LNCAP (cell line): ENCODE data around the gene PRICKLE2.

ENCODE experiments used
- TF ChIP-seq, protein P1 (sequence below): fragments of 450-650 bp; IDR thresholded peaks from 2 replicates; pipeline ENCODE4 v1.5.1; 2017; ENCODE audit warnings: mild to moderate bottlenecking

Gene PRICKLE2

DNA sequence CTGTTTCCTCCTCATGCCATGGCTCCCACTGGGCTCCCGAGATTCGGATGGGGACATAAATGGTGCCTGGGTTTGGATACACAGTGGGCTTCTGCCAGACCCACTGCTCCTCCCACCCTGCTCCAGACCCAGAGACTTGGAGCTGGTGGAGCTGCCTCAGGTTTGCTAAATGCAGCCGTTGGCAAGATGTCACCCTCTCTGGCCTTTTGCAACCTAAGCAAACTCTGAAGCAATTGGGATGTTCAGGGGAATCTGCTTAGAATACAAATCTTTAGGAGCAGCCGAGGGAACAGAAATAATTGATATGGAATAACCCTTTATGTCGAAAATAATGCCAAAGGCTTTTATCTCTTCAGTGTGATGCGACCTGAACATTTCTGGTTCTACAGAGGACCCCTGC is 33.4 kb downstream of the PRICKLE2 start:
- TF ChIP-seq, protein P1, sequence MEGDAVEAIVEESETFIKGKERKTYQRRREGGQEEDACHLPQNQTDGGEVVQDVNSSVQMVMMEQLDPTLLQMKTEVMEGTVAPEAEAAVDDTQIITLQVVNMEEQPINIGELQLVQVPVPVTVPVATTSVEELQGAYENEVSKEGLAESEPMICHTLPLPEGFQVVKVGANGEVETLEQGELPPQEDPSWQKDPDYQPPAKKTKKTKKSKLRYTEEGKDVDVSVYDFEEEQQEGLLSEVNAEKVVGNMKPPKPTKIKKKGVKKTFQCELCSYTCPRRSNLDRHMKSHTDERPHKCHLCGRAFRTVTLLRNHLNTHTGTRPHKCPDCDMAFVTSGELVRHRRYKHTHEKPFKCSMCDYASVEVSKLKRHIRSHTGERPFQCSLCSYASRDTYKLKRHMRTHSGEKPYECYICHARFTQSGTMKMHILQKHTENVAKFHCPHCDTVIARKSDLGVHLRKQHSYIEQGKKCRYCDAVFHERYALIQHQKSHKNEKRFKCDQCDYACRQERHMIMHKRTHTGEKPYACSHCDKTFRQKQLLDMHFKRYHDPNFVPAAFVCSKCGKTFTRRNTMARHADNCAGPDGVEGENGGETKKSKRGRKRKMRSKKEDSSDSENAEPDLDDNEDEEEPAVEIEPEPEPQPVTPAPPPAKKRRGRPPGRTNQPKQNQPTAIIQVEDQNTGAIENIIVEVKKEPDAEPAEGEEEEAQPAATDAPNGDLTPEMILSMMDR: no peak

- TF ChIP-seq, protein P1: no peak
Measured at GRCh38 chr3:64190517-64191515, 34.5 kb downstream of the PRICKLE2 start.

DNA sequence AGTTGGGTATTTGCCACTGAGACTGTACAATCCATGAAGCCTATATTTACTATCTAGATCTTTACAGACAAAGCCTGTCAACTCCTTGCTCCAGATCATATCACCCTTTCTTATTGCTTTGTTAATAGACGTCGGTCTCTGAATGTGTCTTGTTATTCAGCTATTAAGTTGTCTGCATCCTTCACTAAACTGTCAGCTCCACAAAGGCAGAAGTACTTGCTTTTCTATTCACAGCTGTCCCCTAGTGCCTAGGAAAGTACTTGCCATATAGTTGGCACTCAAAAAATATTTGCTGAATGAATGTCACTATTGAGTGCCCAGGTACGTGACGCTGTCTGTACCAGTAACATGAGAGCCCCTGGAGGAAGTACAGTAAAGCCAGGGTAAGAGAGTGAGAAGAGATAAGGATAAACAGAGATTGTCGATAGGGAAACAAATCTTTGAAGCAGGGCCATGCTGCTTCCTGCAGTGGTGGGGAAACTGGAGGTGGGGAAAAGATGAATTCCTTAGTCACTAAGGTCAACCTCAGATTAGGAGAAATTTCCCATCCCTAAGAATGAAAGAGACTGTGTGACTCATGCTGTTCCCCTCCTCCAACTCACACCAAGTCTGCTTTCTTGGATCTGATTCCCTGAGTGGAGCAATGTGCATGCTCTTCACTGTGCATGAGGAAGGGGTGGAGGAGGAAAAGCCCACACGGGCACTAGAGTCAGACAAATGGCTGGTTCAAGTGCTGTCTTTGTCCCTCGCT is 36.3 kb downstream of the PRICKLE2 start:
- TF ChIP-seq, protein P1: no peak

DNA sequence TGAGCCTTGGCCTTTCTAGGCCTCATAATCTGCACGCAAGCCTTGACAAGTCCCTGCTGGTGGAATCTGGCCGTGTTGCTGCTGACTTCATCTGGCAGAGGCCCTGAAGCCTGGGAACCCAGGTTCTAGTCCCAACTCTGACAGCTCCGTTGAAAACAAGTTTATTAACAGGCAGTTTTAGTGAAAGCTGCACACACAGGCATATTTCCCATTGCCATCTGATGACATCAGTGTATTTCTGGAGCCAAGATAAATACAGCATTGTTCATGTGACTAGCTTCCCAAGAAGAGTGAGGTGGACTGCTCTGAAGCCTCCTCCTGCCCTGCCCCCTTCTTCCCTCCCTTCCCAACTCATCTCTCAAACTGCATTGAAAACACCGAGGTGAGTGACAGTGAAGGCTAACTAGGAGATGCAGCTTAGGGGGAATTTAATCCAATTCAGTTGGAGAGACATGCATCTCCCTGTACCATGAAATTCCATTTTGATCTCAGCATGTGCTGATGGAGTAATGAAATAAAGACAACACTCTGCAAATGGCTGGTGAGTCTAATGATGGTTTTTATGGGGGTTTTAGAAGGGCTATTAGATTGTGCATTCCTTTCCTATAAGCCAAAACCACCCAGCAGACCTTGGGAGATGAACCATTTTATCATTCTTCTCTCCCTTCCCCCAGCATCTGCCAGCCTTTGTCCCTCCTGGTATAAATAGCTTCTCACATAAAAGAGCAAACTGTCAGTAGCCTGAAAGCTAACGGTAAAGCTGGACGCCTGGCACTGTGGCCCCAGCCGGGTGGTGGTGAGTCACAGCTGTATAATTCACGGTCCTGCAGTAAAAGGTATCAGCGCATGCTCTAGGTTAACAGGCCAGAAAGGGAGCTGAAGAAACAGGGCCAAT is 38.0 kb downstream of the PRICKLE2 start:
- TF ChIP-seq, protein P1: no peak

- TF ChIP-seq, protein P1: no peak
Measured at GRCh38 chr3:64186667-64187064, 38.6 kb downstream of the PRICKLE2 start.

DNA sequence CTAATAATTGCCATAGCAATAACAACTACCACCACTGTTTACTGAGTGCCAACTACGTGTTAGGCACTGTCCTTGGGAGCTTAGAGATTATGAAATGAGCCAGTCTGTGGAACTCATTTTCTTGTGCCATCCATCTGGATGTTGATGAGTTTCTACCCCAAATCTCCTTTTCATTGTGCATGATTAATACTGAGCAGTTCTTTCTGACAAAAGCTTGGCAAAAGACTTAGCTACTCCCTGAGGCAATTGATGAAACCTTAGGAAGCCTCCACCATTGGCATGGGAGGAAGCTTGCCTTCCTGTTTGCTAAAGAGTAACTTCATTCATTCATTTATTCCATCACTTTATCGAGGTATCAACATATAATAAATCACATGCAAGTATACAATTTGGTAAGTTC is 39.8 kb downstream of the PRICKLE2 start:
- TF ChIP-seq, protein P1: no peak

DNA sequence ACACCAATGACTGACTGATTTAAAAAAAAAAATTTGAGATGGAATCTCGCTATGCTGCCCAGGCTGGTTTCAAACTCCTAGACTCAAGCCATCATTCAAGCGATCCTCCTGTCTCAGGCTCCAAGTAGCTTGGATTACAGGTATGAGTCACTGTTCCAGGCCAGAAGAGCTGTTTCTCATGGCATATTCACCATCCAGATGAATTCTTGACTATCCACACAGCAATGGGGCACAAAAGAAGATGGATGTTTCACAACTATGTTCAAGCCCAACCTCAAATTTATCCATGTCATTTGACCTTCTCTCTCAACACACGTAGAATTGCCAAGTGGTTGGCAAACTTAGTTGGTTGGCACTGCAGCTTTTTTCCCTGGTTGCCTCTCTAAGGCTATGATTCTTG is 40.6 kb downstream of the PRICKLE2 start:
- TF ChIP-seq, protein P1: no peak
